Measurements from ENCODE around the gene ICAM5. TPM values are rescaled to one million over a fixed set of nuclear protein-coding genes. Genes with fewer than 3 reads are reported as not detected.

The ICAM5 gene
- total RNA-seq, 2 experiments from 2014 or later: 5.0 to 5.3 TPM

DNA sequence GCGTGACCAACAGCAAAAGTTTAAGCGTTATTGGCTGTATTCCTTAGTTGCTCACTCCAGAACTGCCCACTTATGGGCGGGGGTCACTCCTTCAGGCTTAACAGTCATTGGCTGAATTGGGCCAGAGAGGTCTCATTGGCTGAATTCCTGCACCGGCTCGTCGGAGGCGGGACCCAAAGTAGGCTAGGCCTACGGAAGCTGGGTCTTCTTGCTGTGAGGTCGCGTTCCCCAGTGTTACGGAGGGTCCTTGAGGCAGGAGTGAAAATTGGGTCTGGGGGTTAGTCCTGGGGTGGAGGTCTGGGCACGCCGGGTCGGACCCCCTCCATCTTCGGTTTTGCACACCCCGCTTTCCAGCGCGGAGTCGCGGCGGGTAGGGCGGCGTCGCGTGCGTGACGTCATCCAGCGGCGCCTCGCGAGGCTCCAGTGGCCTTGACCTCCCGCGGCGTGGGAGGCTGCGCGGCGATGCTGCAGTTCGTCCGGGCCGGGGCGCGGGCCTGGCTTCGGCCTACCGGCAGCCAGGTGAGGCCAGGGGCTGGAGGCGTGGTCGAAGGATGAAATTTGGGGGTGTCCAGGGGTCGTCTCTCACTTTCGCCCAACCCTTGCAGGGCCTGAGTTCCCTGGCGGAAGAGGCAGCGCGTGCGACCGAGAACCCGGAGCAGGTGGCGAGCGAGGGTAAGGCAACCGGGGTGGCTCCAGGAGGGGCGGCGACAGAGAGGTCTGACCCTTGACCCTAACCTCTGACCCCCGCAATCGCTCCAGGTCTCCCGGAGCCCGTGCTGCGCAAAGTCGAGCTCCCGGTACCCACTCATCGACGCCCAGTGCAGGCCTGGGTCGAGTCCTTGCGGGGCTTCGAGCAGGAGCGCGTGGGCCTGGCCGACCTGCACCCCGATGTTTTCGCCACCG is 37.7 kb upstream of the ICAM5 start, which contains the start of gene MRPL4:
TSS of gene MRPL4 (plus strand) at position 423 of the 903 bp plus-strand sequence. CDS start at position 463, 40 bp downstream.
- TF ChIP-seq, protein P1, sequence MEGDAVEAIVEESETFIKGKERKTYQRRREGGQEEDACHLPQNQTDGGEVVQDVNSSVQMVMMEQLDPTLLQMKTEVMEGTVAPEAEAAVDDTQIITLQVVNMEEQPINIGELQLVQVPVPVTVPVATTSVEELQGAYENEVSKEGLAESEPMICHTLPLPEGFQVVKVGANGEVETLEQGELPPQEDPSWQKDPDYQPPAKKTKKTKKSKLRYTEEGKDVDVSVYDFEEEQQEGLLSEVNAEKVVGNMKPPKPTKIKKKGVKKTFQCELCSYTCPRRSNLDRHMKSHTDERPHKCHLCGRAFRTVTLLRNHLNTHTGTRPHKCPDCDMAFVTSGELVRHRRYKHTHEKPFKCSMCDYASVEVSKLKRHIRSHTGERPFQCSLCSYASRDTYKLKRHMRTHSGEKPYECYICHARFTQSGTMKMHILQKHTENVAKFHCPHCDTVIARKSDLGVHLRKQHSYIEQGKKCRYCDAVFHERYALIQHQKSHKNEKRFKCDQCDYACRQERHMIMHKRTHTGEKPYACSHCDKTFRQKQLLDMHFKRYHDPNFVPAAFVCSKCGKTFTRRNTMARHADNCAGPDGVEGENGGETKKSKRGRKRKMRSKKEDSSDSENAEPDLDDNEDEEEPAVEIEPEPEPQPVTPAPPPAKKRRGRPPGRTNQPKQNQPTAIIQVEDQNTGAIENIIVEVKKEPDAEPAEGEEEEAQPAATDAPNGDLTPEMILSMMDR (IDR thresholded peaks at IDR 0.05): no peak

DNA sequence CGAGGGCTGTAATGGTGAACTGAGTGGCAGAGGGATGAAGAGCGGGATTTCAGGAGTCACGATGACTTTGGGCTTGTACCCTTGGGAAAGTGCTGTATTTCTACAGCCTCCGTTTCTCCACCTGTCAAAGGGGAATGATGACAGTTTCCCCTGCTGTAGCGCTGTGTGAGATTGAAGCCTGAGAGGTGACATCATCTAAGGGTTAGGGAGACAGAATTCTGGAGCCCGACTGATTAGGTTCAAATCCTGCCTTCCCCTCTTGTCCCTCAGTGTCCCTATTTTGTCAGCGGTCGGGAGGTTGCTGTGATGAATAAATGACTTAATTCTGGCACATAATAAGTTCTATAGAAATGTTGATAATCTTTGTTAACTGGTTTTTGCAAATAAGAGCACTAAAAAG is 37.0 kb upstream of the ICAM5 start:
- Mint-ChIP-seq H3K27ac (peak overlapping the region; percentile 95), H3K27me3 (no peaks in the 10 kb centered on the region), H3K9me3 (no peaks in the 10 kb centered on the region), H3K36me3 (ENCODE audit: low read depth) (peaks cover 43% of the 10 kb centered on the region), H3K4me3 (peak overlapping the region; percentile 93), H3K4me1 (ENCODE audit: low read depth) (peaks cover 23% of the 10 kb centered on the region)
- intact Hi-C loops (cut with micrococcal nuclease): loop anchor here (5.0 kb wide), 1 partner anchor 55 kb away; no protein-coding TSS in a partner anchor
- CTCF ChIA-PET: no interaction called here
- TF ChIP-seq, protein P1 (IDR thresholded peaks at IDR 0.05): no peak
- ATAC-seq (no peak), DNase-seq (no peak)
- POLR2A ChIA-PET: interaction anchor here (1.0 to 1.9 kb wide), 5 partner anchors 17 to 210 kb away, joined by 3 to 6 read pairs (median 5); partner anchors contain the start of genes DNMT1 and PPAN

More for the DNA sequence above, 37.7 kb upstream of the ICAM5 start, which contains the start of gene MRPL4:
- ATAC-seq (peak; percentile 98), DNase-seq (peak; percentile 99)
- H3K9me3 Mint-ChIP-seq: no peaks in the 10 kb centered on the region
- intact Hi-C loops (cut with micrococcal nuclease): loop anchor here (5.0 kb wide), 1 partner anchor 55 kb away; no protein-coding TSS in a partner anchor
- CTCF ChIA-PET: interaction anchor here (1.1 to 3.5 kb wide), 4 partner anchors 22 to 321 kb away, joined by 3 to 22 read pairs (median 12); no protein-coding TSS in a partner anchor
- POLR2A ChIA-PET: interaction anchor here (0.7 to 1.9 kb wide), 8 partner anchors 16 to 210 kb away, joined by 3 to 6 read pairs (median 4); partner anchors contain the start of genes DNMT1 and PPAN
- peak within 1 kb of the TSS; percentile 93 for H3K4me3 Mint-ChIP-seq
- H3K27me3 Mint-ChIP-seq: no peaks in the 10 kb centered on the region
- peaks cover 23% of the 10 kb centered on the region for H3K4me1 Mint-ChIP-seq (ENCODE audit: low read depth)
- peak within 1 kb of the TSS; percentile 95 for H3K27ac Mint-ChIP-seq
- peaks cover 37% of the 10 kb centered on the region for H3K36me3 Mint-ChIP-seq (ENCODE audit: low read depth)

DNA sequence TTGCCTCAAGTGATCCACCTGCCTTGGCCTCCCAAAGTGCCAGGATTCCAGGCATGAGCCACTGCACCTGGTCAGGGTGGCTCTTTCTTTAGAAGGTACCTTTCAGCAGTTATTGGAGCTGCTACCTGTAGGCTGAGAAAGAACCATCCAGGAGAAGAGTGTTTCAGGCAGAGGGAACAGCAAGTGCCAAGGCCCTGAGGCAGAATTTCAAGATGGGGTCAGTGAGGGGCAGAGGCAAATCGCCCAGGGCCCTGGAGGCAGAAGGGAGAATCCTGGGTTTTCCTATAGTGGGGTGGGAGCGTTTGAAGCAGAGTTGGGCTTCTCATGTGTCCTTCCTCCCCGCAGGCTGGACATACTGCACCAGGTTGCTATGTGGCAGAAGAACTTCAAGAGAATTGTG is 35.5 kb upstream of the ICAM5 start:
- DNase-seq (no peak), ATAC-seq (no peak)
- Mint-ChIP-seq H3K27ac (peak overlapping the region; percentile 30), H3K9me3 (no peaks in the 10 kb centered on the region), H3K27me3 (no peaks in the 10 kb centered on the region), H3K36me3 (ENCODE audit: low read depth) (peaks cover 57% of the 10 kb centered on the region), H3K4me3 (peak overlapping the region; percentile 93), H3K4me1 (ENCODE audit: low read depth) (peaks cover 33% of the 10 kb centered on the region)
- TF ChIP-seq, protein P1 (IDR thresholded peaks at IDR 0.05): no peak
- CTCF ChIA-PET: interaction anchor here (1.5 kb wide), 1 partner anchor 138 kb away, joined by 3 read pairs; no protein-coding TSS in a partner anchor
- intact Hi-C loops (cut with micrococcal nuclease): loop anchor here (5.0 kb wide), 1 partner anchor 57 kb away; no protein-coding TSS in a partner anchor
- POLR2A ChIA-PET: interaction anchor here (1.0 to 1.1 kb wide), 3 partner anchors 10 to 141 kb away, joined by 3 to 4 read pairs (median 3); partner anchors contain the start of gene ICAM1

DNA sequence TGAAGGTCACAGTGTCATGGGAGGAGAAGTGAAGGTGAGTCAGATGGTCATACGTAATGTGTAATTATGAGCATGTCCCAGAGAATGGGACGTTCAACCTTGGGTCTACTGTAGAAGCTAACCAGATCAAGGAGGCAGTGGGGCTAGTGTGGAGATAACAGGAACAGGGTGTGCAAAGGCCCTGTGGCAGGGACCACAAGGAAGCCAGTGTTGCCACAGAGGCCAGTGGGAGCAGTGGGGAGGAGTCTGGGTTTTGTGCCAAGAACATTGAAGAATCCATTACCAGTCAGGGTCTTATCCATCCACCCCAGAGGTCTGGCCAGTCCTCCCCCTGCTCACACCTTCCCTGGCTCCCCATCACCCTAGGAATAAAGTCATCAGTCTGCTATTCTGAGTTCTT is 34.4 kb upstream of the ICAM5 start:
- Mint-ChIP-seq H3K4me1 (ENCODE audit: low read depth) (peaks cover 40% of the 10 kb centered on the region), H3K27ac (no peak overlapping the region), H3K36me3 (ENCODE audit: low read depth) (peaks cover 62% of the 10 kb centered on the region), H3K4me3 (no peak overlapping the region), H3K27me3 (no peaks in the 10 kb centered on the region), H3K9me3 (no peaks in the 10 kb centered on the region)
- ChIA-PET CTCF (interaction anchor here (8.6 kb wide), 1 partner anchor 131 kb away, joined by 168 read pairs; no protein-coding TSS in a partner anchor), POLR2A (interaction anchor here (1.1 kb wide), 2 partner anchors 15 to 142 kb away, joined by 3 to 4 read pairs; partner anchors contain the start of gene ICAM1)
- no peak for ATAC-seq
- TF ChIP-seq, protein P1 (IDR thresholded peaks at IDR 0.05): no peak
- intact Hi-C loops (cut with micrococcal nuclease): no loop called here
- no peak for DNase-seq

Data from activated CD8-positive, alpha-beta T cell treated with anti-CD3 and anti-CD28 coated beads for 36 hours (primary cell).